ENCODE results near the gene TMEM183A.
"Not testable (repeated sequence)": the region's sequence is repeated elsewhere in the genome, so short reads cannot be mapped to it uniquely, and the experiment has no call there.

GRCh38 chr1:202986120-202986519, 21.1 kb upstream of the TMEM183A start:
- TF ChIP-seq, protein P1, sequence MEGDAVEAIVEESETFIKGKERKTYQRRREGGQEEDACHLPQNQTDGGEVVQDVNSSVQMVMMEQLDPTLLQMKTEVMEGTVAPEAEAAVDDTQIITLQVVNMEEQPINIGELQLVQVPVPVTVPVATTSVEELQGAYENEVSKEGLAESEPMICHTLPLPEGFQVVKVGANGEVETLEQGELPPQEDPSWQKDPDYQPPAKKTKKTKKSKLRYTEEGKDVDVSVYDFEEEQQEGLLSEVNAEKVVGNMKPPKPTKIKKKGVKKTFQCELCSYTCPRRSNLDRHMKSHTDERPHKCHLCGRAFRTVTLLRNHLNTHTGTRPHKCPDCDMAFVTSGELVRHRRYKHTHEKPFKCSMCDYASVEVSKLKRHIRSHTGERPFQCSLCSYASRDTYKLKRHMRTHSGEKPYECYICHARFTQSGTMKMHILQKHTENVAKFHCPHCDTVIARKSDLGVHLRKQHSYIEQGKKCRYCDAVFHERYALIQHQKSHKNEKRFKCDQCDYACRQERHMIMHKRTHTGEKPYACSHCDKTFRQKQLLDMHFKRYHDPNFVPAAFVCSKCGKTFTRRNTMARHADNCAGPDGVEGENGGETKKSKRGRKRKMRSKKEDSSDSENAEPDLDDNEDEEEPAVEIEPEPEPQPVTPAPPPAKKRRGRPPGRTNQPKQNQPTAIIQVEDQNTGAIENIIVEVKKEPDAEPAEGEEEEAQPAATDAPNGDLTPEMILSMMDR (IDR thresholded peaks at IDR 0.05; ENCODE audit: insufficient read depth, low read length, poor library complexity, severe bottlenecking) = not testable (repeated sequence)
- TF ChIP-seq EZH2phosphoT487 (conservative IDR thresholded peaks at IDR 0.05; ENCODE audit: low read length) = not testable (repeated sequence)
